K562 (cell line): Measurements from ENCODE around the gene TYW1B. TPM values are rescaled to one million over a fixed set of nuclear protein-coding genes. Genes with fewer than 3 reads are reported as not detected.
"Not testable (repeated sequence)": the region's sequence is repeated elsewhere in the genome, so short reads cannot be mapped to it uniquely, and the experiment has no call there.

Source experiments
- ATAC-seq: fragments of 200-7000 bp; cut with Tn5 transposase; 3 replicates; pipeline ENCODE4 v1.9.1; 2020; ENCODE audit warnings: moderate library complexity
- BruUV-seq: library from RNA; stranded (reverse); fragments of 400-500 nt; replicated peaks from 2 replicates; lab custom pipeline; 2021; lab: Mats Ljungman, UMichigan
- CTCF ChIA-PET: fragments of 300-600 bp; formaldehyde crosslinking; extraction: SDS; loops from one replicate; lab custom pipeline; 2021; ENCODE audit warnings: low intra/inter-chr PET ratio; lab: Yijun Ruan, JAX
- POLR2A ChIA-PET: fragments of 300-600, 350-650 bp; sonication (Branson Sonifier 250); formaldehyde crosslinking; extraction: SDS; loops from one replicate; lab custom pipeline; 2021; ENCODE audit warnings: antibody characterized with exemption, inconsistent platforms; lab: Yijun Ruan, JAX
- DNase-seq, 4 experiments: peaks; one replicate each; pipeline versions ENCODE4 v3.0.0 to v3.0.0-alpha.2; 2011 to 2018; ENCODE audit warnings: low spot score in 3 of 4, mixed read lengths in 3 of 4; ENCODE audit errors: extremely low read depth in 1 of 4
- FAIRE-seq: peaks from 2 replicates; lab custom pipeline; 2011; peaks lifted over from hg19 to GRCh38; lab: Jason Lieb, UNC
- H2AFZ ChIP-seq: 2 replicates; pipeline ENCODE4 v1.6.0; 2011; ENCODE audit warnings: low read depth, low read length, control low read depth, inconsistent platforms
- H3K27ac ChIP-seq: fragments of 200-600 bp; 3 replicates; pipeline ENCODE4 v1.8.0; 2011; ENCODE audit warnings: low read depth, mild to moderate bottlenecking, control low read depth, inconsistent platforms, low read length, moderate library complexity, mixed read lengths; ENCODE audit errors: extremely low read depth
- H3K27me3 ChIP-seq, 2 experiments: fragments of 300-600 bp in 1 of 2; 2 replicates in 1 of 2; 3 replicates in 1 of 2; pipeline versions ENCODE4 v1.6.0 to v1.8.0; 2011; ENCODE audit warnings: inconsistent platforms in 2 of 2, low read length in 2 of 2, mild to moderate bottlenecking in 1 of 2, mixed read lengths in 1 of 2, moderate library complexity in 1 of 2; ENCODE audit not compliant: control insufficient read depth in 2 of 2, insufficient read depth in 2 of 2
- H3K36me3 ChIP-seq: fragments of 300-600 bp; 3 replicates; pipeline ENCODE4 v1.8.0; 2011; ENCODE audit warnings: mild to moderate bottlenecking, low read length, inconsistent platforms; ENCODE audit not compliant: control insufficient read depth, insufficient read depth
- H3K4me1 ChIP-seq, 2 experiments: fragments of 200-600 bp in 1 of 2; replicated peaks in 1 of 2; 2 replicates in 1 of 2; 3 replicates in 1 of 2; pipeline versions ENCODE4 v1.5.1 to v1.8.0; 2011; ENCODE audit warnings: inconsistent platforms in 2 of 2, low read length in 2 of 2, mild to moderate bottlenecking in 1 of 2, mixed read lengths in 1 of 2, moderate library complexity in 1 of 2; ENCODE audit not compliant: control insufficient read depth in 2 of 2, insufficient read depth in 2 of 2
- H3K4me2 ChIP-seq: 2 replicates; pipeline ENCODE4 v1.6.1; 2011; ENCODE audit warnings: low read length, control low read depth, inconsistent platforms, mixed read lengths; ENCODE audit not compliant: insufficient read depth
- H3K4me3 ChIP-seq: fragments of 200-600 bp; sonication (generic), shearing (Covaris generic); 2 replicates; pipeline ENCODE4 v1.5.1; 2016; ENCODE audit warnings: control low read depth, inconsistent platforms
- H3K79me2 ChIP-seq: fragments of 200-600 bp; 3 replicates; pipeline ENCODE4 v1.8.0; 2011; ENCODE audit warnings: low read length, inconsistent platforms; ENCODE audit not compliant: control insufficient read depth, insufficient read depth
- H3K9ac ChIP-seq, 2 experiments: 2 replicates each; pipeline versions ENCODE4 v1.6.0 to v1.6.1; 2011; ENCODE audit warnings: low read depth in 2 of 2, low read length in 2 of 2, control low read depth in 1 of 2, inconsistent platforms in 1 of 2, mild to moderate bottlenecking in 1 of 2, mixed read lengths in 1 of 2; ENCODE audit not compliant: insufficient read depth in 1 of 2
- H3K9me1 ChIP-seq: one replicate; pipeline ENCODE4 v1.6.0; 2011; ENCODE audit warnings: inconsistent platforms, mild to moderate bottlenecking, low read length, moderate library complexity; ENCODE audit not compliant: control insufficient read depth, insufficient read depth
- H3K9me3 ChIP-seq: replicated peaks from 2 replicates; pipeline ENCODE4 v1.5.1; 2011; ENCODE audit warnings: low read depth, low read length, inconsistent platforms; ENCODE audit not compliant: control insufficient read depth, insufficient read depth
- H4K20me1 ChIP-seq: replicated peaks from 2 replicates; pipeline ENCODE4 v1.6.1; 2011; ENCODE audit warnings: low read length, inconsistent platforms, mixed read lengths; ENCODE audit not compliant: control insufficient read depth, insufficient read depth
- MEIS2 ChIP-seq: fragments of 450-650 bp; IDR thresholded peaks from 2 replicates; pipeline ENCODE4 v1.6.1; 2014; ENCODE audit warnings: mild to moderate bottlenecking; ENCODE audit not compliant: partially characterized antibody
- RAD21 ChIP-seq, 2 experiments: fragments of 250-450 bp in 1 of 2; fragments of 450-650 bp in 1 of 2; sonication (Bioruptor Pico) in 1 of 2; formaldehyde crosslinking in 1 of 2; IDR thresholded peaks in 1 of 2; conservative IDR thresholded peaks in 1 of 2; 2 replicates each; pipeline versions ENCODE4 v1.4.0 to v1.8.0; 2020 to 2022; ENCODE audit warnings: mild to moderate bottlenecking in 2 of 2, moderate library complexity in 1 of 2
- XRCC5 ChIP-seq: fragments of 200-400 bp; formaldehyde crosslinking; IDR thresholded peaks from 2 replicates; pipeline ENCODE4 v1.6.1; 2017; ENCODE audit warnings: low read depth, mild to moderate bottlenecking, low read length
- ZNF696 ChIP-seq: fragments of 250-450 bp; sonication (Bioruptor Pico); conservative IDR thresholded peaks from 2 replicates; pipeline ENCODE4 v1.4.0; 2020; ENCODE audit warnings: mild to moderate bottlenecking, moderate library complexity
- WGBS: fragments of 100-300 bp; shearing (Covaris generic); methylation state at CpG from one replicate; pipeline ENCODE4 v1.1.6; 2016; ENCODE audit warnings: low coverage, mixed read lengths; ENCODE audit not compliant: insufficient coverage; ENCODE audit errors: missing lambda C conversion rate; 5-methylcytosine and 5-hydroxymethylcytosine counted together
- in situ Hi-C: fragments of 300-500 bp; cut with MboI; formaldehyde crosslinking; loops from 4 replicates; pipeline ENCODE4 v1.15.0; 2018; ENCODE audit warnings: inconsistent platforms, mixed read lengths
- intact Hi-C: fragments of 100-400 bp; cut with micrococcal nuclease; formaldehyde crosslinking; loops from 2 replicates; pipeline ENCODE4 v1.14.2; 2022
- polyA plus RNA-seq, 8 experiments: library from polyadenylated mRNA; depleted of rRNA in 4 of 8; stranded (reverse) in 5 of 8; unstranded in 3 of 8; fragments of >200 nt; fragmentation: Nextera tagmentation in 2 of 8; fragmentation: Illumina TruSeq in 1 of 8; extraction: Ambion mirVana in 2 of 8; extraction: Trizol in 1 of 8; gene quantifications; 2 replicates each; pipeline versions ENCODE4 v1.2.1 to v1.2.3, GENCODE V29; 2011 to 2014; ENCODE audit warnings: inconsistent platforms in 1 of 8, missing spikeins in 1 of 8
- total RNA-seq, 7 experiments: library from RNA; depleted of rRNA in 6 of 7; stranded (reverse); fragments of >200 nt in 6 of 7; fragmentation: Illumina TruSeq in 2 of 7; extraction: Trizol in 2 of 7; gene quantifications; 2 replicates each; pipeline versions ENCODE4 v1.2.1 to v1.2.3, GENCODE V29; 2011 to 2021; ENCODE audit warnings: low replicate concordance in 1 of 7
- TF ChIP-seq, protein P1 (sequence below), 2 experiments: fragments of 450-650 bp; formaldehyde crosslinking in 1 of 2; IDR thresholded peaks; 2 replicates each; pipeline versions ENCODE4 v1.4.0 to v1.6.1; 2014 to 2020; ENCODE audit warnings: mild to moderate bottlenecking in 2 of 2, borderline replicate concordance in 1 of 2, low read depth in 1 of 2

The TYW1B gene
- total and polyA plus RNA-seq, 9 of the 15 experiments (the other 6 are each of a cell fraction or from before 2014, with no cell fraction given), result 5.8 to 14.7 (median 9.8) TPM

DNA sequence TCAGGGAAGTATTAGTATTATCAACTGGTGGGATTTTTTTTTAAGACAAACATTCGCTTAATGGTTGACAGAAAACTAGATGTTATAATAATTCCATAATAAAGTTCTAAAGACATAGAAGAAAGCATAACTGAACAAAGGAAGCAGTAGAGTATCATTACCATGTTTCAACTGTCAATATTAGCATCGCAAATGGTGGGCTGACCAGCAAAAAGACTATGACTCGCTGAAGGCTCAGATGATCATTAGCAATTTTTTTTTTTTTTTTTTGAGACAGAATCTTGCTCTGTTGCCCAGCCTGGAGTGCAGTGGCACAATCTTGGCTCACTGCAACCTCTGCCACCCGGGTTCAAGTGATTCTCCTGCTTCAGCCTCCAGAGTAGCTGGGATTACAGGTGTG lies 74.8 kb downstream of the TYW1B start:
- H3K9me1 ChIP-seq, H3K9ac ChIP-seq, H3K4me3 ChIP-seq, FAIRE-seq, H3K9me3 ChIP-seq, BruUV-seq, H3K36me3 ChIP-seq, intact Hi-C loops, H3K4me1 ChIP-seq, H3K4me2 ChIP-seq, H3K27ac ChIP-seq, DNase-seq, H4K20me1 ChIP-seq, ATAC-seq, H2AFZ ChIP-seq, H3K27me3 ChIP-seq, H3K79me2 ChIP-seq, CTCF ChIA-PET: not testable (repeated sequence)
- in situ Hi-C loops, result loop anchor here (10.0 kb wide), 1 partner anchor 98 kb away; no protein-coding TSS in a partner anchor
- POLR2A ChIA-PET, result interaction anchor here (0.7 to 1.0 kb wide), 2 partner anchors 20 to 173 kb away, joined by 3 to 4 read pairs; no protein-coding TSS in a partner anchor
- WGBS, result 80% methylated on average over 4 of the region's 4 CpGs

DNA sequence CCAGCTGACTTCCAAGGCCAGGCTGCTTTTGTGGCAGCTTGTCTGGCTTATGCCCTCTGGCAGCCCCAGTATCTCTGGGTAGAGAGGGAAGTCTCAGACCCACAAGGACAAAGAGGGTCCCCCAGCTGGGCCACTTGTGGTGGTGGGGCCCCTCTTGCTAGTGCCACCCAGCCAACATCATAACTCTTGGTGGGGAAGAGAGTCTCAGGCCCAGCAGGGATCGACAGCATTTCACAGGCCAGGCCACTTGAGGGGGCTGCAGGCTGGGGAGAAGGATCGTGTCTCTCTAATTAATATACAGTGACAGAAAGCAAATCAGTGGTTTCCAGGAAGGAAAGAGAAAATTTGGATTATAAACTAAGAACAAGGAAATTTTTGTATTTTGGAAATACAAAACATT lies 76.0 kb downstream of the TYW1B start:
- H4K20me1 ChIP-seq, result no peaks in the 10 kb centered on the region
- H2AFZ ChIP-seq, result no peak overlapping the region
- CTCF ChIA-PET, result no interaction called here
- H3K9me1 ChIP-seq, result no peaks in the 10 kb centered on the region
- peak; percentile 82 for ATAC-seq
- POLR2A ChIA-PET, result no interaction called here
- WGBS, result 78% methylated on average over 2 of the region's 2 CpGs
- FAIRE-seq, result no peak
- H3K27me3 ChIP-seq, result no peaks in the 10 kb centered on the region
- no peak overlapping the region for H3K27ac ChIP-seq
- H3K9me3 ChIP-seq, result no peaks in the 10 kb centered on the region
- H3K9ac ChIP-seq, result no peak overlapping the region
- no peaks in the 10 kb centered on the region for H3K79me2 ChIP-seq
- no peaks in the 10 kb centered on the region for H3K4me1 ChIP-seq
- intact Hi-C loops, result no loop called here
- peak; percentile 16 to 39 (median 28) for DNase-seq
- in situ Hi-C loops, result loop anchor here (10.0 kb wide), 1 partner anchor 97 kb away; no protein-coding TSS in a partner anchor
- no peak overlapping the region for H3K4me3 ChIP-seq
- no peak overlapping the region for H3K4me2 ChIP-seq
- no peaks in the 10 kb centered on the region for H3K36me3 ChIP-seq
- no TSS peak for BruUV-seq
- TF ChIP-seq, protein P1, sequence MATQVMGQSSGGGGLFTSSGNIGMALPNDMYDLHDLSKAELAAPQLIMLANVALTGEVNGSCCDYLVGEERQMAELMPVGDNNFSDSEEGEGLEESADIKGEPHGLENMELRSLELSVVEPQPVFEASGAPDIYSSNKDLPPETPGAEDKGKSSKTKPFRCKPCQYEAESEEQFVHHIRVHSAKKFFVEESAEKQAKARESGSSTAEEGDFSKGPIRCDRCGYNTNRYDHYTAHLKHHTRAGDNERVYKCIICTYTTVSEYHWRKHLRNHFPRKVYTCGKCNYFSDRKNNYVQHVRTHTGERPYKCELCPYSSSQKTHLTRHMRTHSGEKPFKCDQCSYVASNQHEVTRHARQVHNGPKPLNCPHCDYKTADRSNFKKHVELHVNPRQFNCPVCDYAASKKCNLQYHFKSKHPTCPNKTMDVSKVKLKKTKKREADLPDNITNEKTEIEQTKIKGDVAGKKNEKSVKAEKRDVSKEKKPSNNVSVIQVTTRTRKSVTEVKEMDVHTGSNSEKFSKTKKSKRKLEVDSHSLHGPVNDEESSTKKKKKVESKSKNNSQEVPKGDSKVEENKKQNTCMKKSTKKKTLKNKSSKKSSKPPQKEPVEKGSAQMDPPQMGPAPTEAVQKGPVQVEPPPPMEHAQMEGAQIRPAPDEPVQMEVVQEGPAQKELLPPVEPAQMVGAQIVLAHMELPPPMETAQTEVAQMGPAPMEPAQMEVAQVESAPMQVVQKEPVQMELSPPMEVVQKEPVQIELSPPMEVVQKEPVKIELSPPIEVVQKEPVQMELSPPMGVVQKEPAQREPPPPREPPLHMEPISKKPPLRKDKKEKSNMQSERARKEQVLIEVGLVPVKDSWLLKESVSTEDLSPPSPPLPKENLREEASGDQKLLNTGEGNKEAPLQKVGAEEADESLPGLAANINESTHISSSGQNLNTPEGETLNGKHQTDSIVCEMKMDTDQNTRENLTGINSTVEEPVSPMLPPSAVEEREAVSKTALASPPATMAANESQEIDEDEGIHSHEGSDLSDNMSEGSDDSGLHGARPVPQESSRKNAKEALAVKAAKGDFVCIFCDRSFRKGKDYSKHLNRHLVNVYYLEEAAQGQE (IDR thresholded peaks at IDR 0.05; ENCODE audit: borderline replicate concordance), result peak; percentile 46; the same call in 1 of the 2 replicates
- TF ChIP-seq, protein P1 (CRISPR knock-in tag; IDR thresholded peaks at IDR 0.05; ENCODE audit: low read depth), result no peak
- TF ChIP-seq MEIS2, result peak; percentile 15
- peak in 1 of 2 experiments; percentile 43; a peak in 2 of 4 replicates for TF ChIP-seq RAD21 (CRISPR knock-in tag; conservative IDR thresholded peaks at IDR 0.05 in 1 of 2, IDR thresholded peaks at IDR 0.05 in 1 of 2)
- TF ChIP-seq ZNF696, result no peak
- TF ChIP-seq XRCC5, result no peak
